Measurements from ENCODE around the gene CNTN5. TPM values are rescaled to one million over a fixed set of nuclear protein-coding genes. Genes with fewer than 3 reads are reported as not detected.

Gene CNTN5
- total RNA-seq, 1 donor from 2014 or later, result 17.7 TPM

- Mint-ChIP-seq H3K27me3 (ENCODE audit: low read depth) (no peaks in the 10 kb centered on the region), H3K27ac (no peak overlapping the region), H3K4me1 (no peaks in the 10 kb centered on the region), H3K9me3 (no peaks in the 10 kb centered on the region), H3K4me3 (no peak overlapping the region), H3K36me3 (no peaks in the 10 kb centered on the region)
- no peak for DNase-seq (ENCODE audit: low spot score in 2 of 2, unreplicated experiment in 2 of 2)
- TF ChIP-seq CTCF (IDR thresholded peaks at IDR 0.05; ENCODE audit: unreplicated experiment), result no peak
These were observed 1332.3 kb downstream of the CNTN5 start for GRCh38 chr11:100353083-100353482.

GRCh38 chr11:100354736-100355135 lies 1334.0 kb downstream of the CNTN5 start:
- Mint-ChIP-seq H3K9me3 (no peaks in the 10 kb centered on the region), H3K27me3 (ENCODE audit: low read depth) (no peaks in the 10 kb centered on the region), H3K27ac (no peak overlapping the region), H3K4me3 (no peak overlapping the region), H3K4me1 (no peaks in the 10 kb centered on the region), H3K36me3 (no peaks in the 10 kb centered on the region)
- TF ChIP-seq CTCF (IDR thresholded peaks at IDR 0.05; ENCODE audit: unreplicated experiment), result no peak
- no peak for DNase-seq (ENCODE audit: low spot score in 2 of 2, unreplicated experiment in 2 of 2)

GRCh38 chr11:100356035-100356434 lies 1335.3 kb downstream of the CNTN5 start:
- peaks cover 4% of the 10 kb centered on the region for H3K9me3 Mint-ChIP-seq
- H3K4me3 Mint-ChIP-seq, result no peak overlapping the region
- no peaks in the 10 kb centered on the region for H3K4me1 Mint-ChIP-seq
- no peak for DNase-seq (ENCODE audit: low spot score in 2 of 2, unreplicated experiment in 2 of 2)
- TF ChIP-seq CTCF (IDR thresholded peaks at IDR 0.05; ENCODE audit: unreplicated experiment), result no peak
- H3K27ac Mint-ChIP-seq, result no peak overlapping the region
- no peaks in the 10 kb centered on the region for H3K27me3 Mint-ChIP-seq (ENCODE audit: low read depth)
- no peaks in the 10 kb centered on the region for H3K36me3 Mint-ChIP-seq

- no peak for DNase-seq (ENCODE audit: low spot score in 2 of 2, unreplicated experiment in 2 of 2)
- H3K27me3 Mint-ChIP-seq (ENCODE audit: low read depth), result no peaks in the 10 kb centered on the region
- TF ChIP-seq CTCF (IDR thresholded peaks at IDR 0.05; ENCODE audit: unreplicated experiment), result no peak
- H3K27ac Mint-ChIP-seq, result no peak overlapping the region
- H3K36me3 Mint-ChIP-seq, result peaks cover 4% of the 10 kb centered on the region
- no peaks in the 10 kb centered on the region for H3K4me1 Mint-ChIP-seq
- no peak overlapping the region for H3K4me3 Mint-ChIP-seq
- peaks cover 25% of the 10 kb centered on the region for H3K9me3 Mint-ChIP-seq
These were observed 1338.5 kb downstream of the CNTN5 start for GRCh38 chr11:100359281-100359680.

GRCh38 chr11:100367892-100368291 lies 1347.1 kb downstream of the CNTN5 start:
- Mint-ChIP-seq H3K9me3 (peaks cover 22% of the 10 kb centered on the region), H3K27ac (no peak overlapping the region), H3K4me3 (no peak overlapping the region), H3K36me3 (peaks cover 12% of the 10 kb centered on the region), H3K4me1 (no peaks in the 10 kb centered on the region), H3K27me3 (ENCODE audit: low read depth) (no peaks in the 10 kb centered on the region)
- no peak for TF ChIP-seq CTCF (IDR thresholded peaks at IDR 0.05; ENCODE audit: unreplicated experiment)
- DNase-seq (ENCODE audit: low spot score in 2 of 2, unreplicated experiment in 2 of 2), result no peak

GRCh38 chr11:100383357-100383865 lies 1362.7 kb downstream of the CNTN5 start:
- Mint-ChIP-seq H3K9me3 (peaks cover 43% of the 10 kb centered on the region), H3K4me1 (peaks cover 9% of the 10 kb centered on the region), H3K27me3 (ENCODE audit: low read depth) (no peaks in the 10 kb centered on the region), H3K27ac (no peak overlapping the region), H3K4me3 (no peak overlapping the region), H3K36me3 (peaks cover 5% of the 10 kb centered on the region)
- no peak for DNase-seq (ENCODE audit: low spot score in 2 of 2, unreplicated experiment in 2 of 2)
- TF ChIP-seq CTCF (IDR thresholded peaks at IDR 0.05; ENCODE audit: unreplicated experiment), result no peak
